ENCODE data around the gene TRIO.

Gene TRIO

GRCh38 chr5:14187157-14187556, 44.0 kb downstream of the TRIO start:
- ATAC-seq (ENCODE audit: insufficient read depth, low read depth) (no peak), DNase-seq (no peak)
- no peak overlapping the region for H3K27ac ChIP-seq (ENCODE audit: low read length)
- H3K27me3 ChIP-seq (ENCODE audit: insufficient read depth, low read length, poor library complexity) = no peaks in the 10 kb centered on the region
- TF ChIP-seq EZH2 (IDR thresholded peaks at IDR 0.05; ENCODE audit: borderline replicate concordance, low read depth, low read length, severe bottlenecking) (no peak), CTCF (IDR thresholded peaks at IDR 0.05; ENCODE audit: borderline replicate concordance, extremely low read depth, low read length, poor library complexity, severe bottlenecking) (no peak)
- H2AFZ ChIP-seq (ENCODE audit: low read depth, low read length) = no peak overlapping the region
- H3K9me3 ChIP-seq (ENCODE audit: insufficient read depth, low read length, severe bottlenecking) = no peaks in the 10 kb centered on the region
- H3K4me3 ChIP-seq (ENCODE audit: low read depth in 1 of 2, low read length in 2 of 2) = no peak overlapping the region
- no peak overlapping the region for H3K4me2 ChIP-seq (ENCODE audit: insufficient read depth, low read length)
- no peaks in the 10 kb centered on the region for H4K20me1 ChIP-seq (ENCODE audit: insufficient read depth, low read length)
- H3K79me2 ChIP-seq (ENCODE audit: insufficient read depth, low read length) = no peaks in the 10 kb centered on the region
- no peaks in the 10 kb centered on the region for H3K4me1 ChIP-seq (ENCODE audit: insufficient read depth, low read length)
- H3K36me3 ChIP-seq (ENCODE audit: insufficient read depth, low read length) = no peaks in the 10 kb centered on the region
- no peak overlapping the region for H3K9ac ChIP-seq (ENCODE audit: low read depth, low read length)

- H3K79me2 ChIP-seq (ENCODE audit: insufficient read depth, low read length) = no peaks in the 10 kb centered on the region
- no peaks in the 10 kb centered on the region for H4K20me1 ChIP-seq (ENCODE audit: insufficient read depth, low read length)
- TF ChIP-seq EZH2 (IDR thresholded peaks at IDR 0.05; ENCODE audit: borderline replicate concordance, low read depth, low read length, severe bottlenecking) (no peak), CTCF (IDR thresholded peaks at IDR 0.05; ENCODE audit: borderline replicate concordance, extremely low read depth, low read length, poor library complexity, severe bottlenecking) (no peak)
- H3K4me3 ChIP-seq (ENCODE audit: low read depth in 1 of 2, low read length in 2 of 2) = no peak overlapping the region
- H3K9me3 ChIP-seq (ENCODE audit: insufficient read depth, low read length, severe bottlenecking) = no peaks in the 10 kb centered on the region
- no peak overlapping the region for H3K9ac ChIP-seq (ENCODE audit: low read depth, low read length)
- H3K27ac ChIP-seq (ENCODE audit: low read length) = no peak overlapping the region
- no peaks in the 10 kb centered on the region for H3K27me3 ChIP-seq (ENCODE audit: insufficient read depth, low read length, poor library complexity)
- no peak overlapping the region for H3K4me2 ChIP-seq (ENCODE audit: insufficient read depth, low read length)
- H3K36me3 ChIP-seq (ENCODE audit: insufficient read depth, low read length) = no peaks in the 10 kb centered on the region
- H2AFZ ChIP-seq (ENCODE audit: low read depth, low read length) = no peak overlapping the region
- no peaks in the 10 kb centered on the region for H3K4me1 ChIP-seq (ENCODE audit: insufficient read depth, low read length)
- DNase-seq = no peak
- no peak for ATAC-seq (ENCODE audit: insufficient read depth, low read depth)
Measured at GRCh38 chr5:14187660-14188059, 44.5 kb downstream of the TRIO start.

GRCh38 chr5:14188778-14189177, 45.6 kb downstream of the TRIO start:
- DNase-seq = no peak
- no peak overlapping the region for H3K4me3 ChIP-seq (ENCODE audit: low read depth in 1 of 2, low read length in 2 of 2)
- H4K20me1 ChIP-seq (ENCODE audit: insufficient read depth, low read length) = no peaks in the 10 kb centered on the region
- no peak for ATAC-seq (ENCODE audit: insufficient read depth, low read depth)
- no peaks in the 10 kb centered on the region for H3K27me3 ChIP-seq (ENCODE audit: insufficient read depth, low read length, poor library complexity)
- no peaks in the 10 kb centered on the region for H3K4me1 ChIP-seq (ENCODE audit: insufficient read depth, low read length)
- no peak overlapping the region for H2AFZ ChIP-seq (ENCODE audit: low read depth, low read length)
- no peaks in the 10 kb centered on the region for H3K79me2 ChIP-seq (ENCODE audit: insufficient read depth, low read length)
- no peaks in the 10 kb centered on the region for H3K9me3 ChIP-seq (ENCODE audit: insufficient read depth, low read length, severe bottlenecking)
- H3K9ac ChIP-seq (ENCODE audit: low read depth, low read length) = no peak overlapping the region
- no peak overlapping the region for H3K27ac ChIP-seq (ENCODE audit: low read length)
- TF ChIP-seq EZH2 (IDR thresholded peaks at IDR 0.05; ENCODE audit: borderline replicate concordance, low read depth, low read length, severe bottlenecking) = no peak
- TF ChIP-seq CTCF (IDR thresholded peaks at IDR 0.05; ENCODE audit: borderline replicate concordance, extremely low read depth, low read length, poor library complexity, severe bottlenecking) = no peak
- H3K36me3 ChIP-seq (ENCODE audit: insufficient read depth, low read length) = no peaks in the 10 kb centered on the region
- no peak overlapping the region for H3K4me2 ChIP-seq (ENCODE audit: insufficient read depth, low read length)

- no peaks in the 10 kb centered on the region for H3K27me3 ChIP-seq (ENCODE audit: insufficient read depth, low read length, poor library complexity)
- ATAC-seq (ENCODE audit: insufficient read depth, low read depth) (no peak), DNase-seq (no peak)
- no peak overlapping the region for H3K27ac ChIP-seq (ENCODE audit: low read length)
- no peaks in the 10 kb centered on the region for H3K79me2 ChIP-seq (ENCODE audit: insufficient read depth, low read length)
- no peaks in the 10 kb centered on the region for H3K36me3 ChIP-seq (ENCODE audit: insufficient read depth, low read length)
- TF ChIP-seq EZH2 (IDR thresholded peaks at IDR 0.05; ENCODE audit: borderline replicate concordance, low read depth, low read length, severe bottlenecking) (no peak), CTCF (IDR thresholded peaks at IDR 0.05; ENCODE audit: borderline replicate concordance, extremely low read depth, low read length, poor library complexity, severe bottlenecking) (no peak)
- H3K4me3 ChIP-seq (ENCODE audit: low read depth in 1 of 2, low read length in 2 of 2) = no peak overlapping the region
- no peaks in the 10 kb centered on the region for H3K4me1 ChIP-seq (ENCODE audit: insufficient read depth, low read length)
- no peak overlapping the region for H3K4me2 ChIP-seq (ENCODE audit: insufficient read depth, low read length)
- H3K9ac ChIP-seq (ENCODE audit: low read depth, low read length) = no peak overlapping the region
- H4K20me1 ChIP-seq (ENCODE audit: insufficient read depth, low read length) = no peaks in the 10 kb centered on the region
- no peaks in the 10 kb centered on the region for H3K9me3 ChIP-seq (ENCODE audit: insufficient read depth, low read length, severe bottlenecking)
- H2AFZ ChIP-seq (ENCODE audit: low read depth, low read length) = no peak overlapping the region
Measured at GRCh38 chr5:14189680-14190079, 46.5 kb downstream of the TRIO start.
